Breast epithelium (tissue), 4 donors: ENCODE measurements around the gene STAC2. TPM values are rescaled to one million over a fixed set of nuclear protein-coding genes. Genes with fewer than 3 reads are reported as not detected.
A peak's percentile ranks its signal among the peaks of the same experiment; 100 is the strongest.

Experiments used
- DNase-seq, 2 donors: peaks; one replicate each; pipeline ENCODE4 v3.0.0-alpha.2; 2019; ENCODE audit warnings: low spot score in 2 of 2
- H3K27ac ChIP-seq, 2 donors: fragments of 200-600 bp; sonication (generic) in 1 of 2; one replicate each; pipeline ENCODE4 v1.5.1; 2016 to 2019; ENCODE audit warnings: mild to moderate bottlenecking in 1 of 2
- H3K27me3 ChIP-seq, 2 donors: fragments of 200-600 bp; sonication (generic) in 1 of 2; one replicate each; pipeline versions ENCODE4 v1.5.1 to v1.6.0; 2017 to 2019; ENCODE audit warnings: control low read depth in 1 of 2, mild to moderate bottlenecking in 1 of 2
- H3K36me3 ChIP-seq: fragments of 200-600 bp; one replicate; pipeline ENCODE4 v1.5.1; 2019
- H3K4me1 ChIP-seq, 2 donors: fragments of 200-600 bp; sonication (generic); one replicate each; pipeline ENCODE4 v1.5.1; 2016 to 2019; ENCODE audit warnings: control low read depth in 1 of 2
- H3K4me3 ChIP-seq, 3 donors: fragments of 200-600 bp; sonication (generic); 1 replicate in 2 of 3; 2 replicates in 1 of 3; pipeline ENCODE4 v1.5.1; 2016 to 2019; ENCODE audit warnings: mild to moderate bottlenecking in 3 of 3, moderate library complexity in 2 of 3
- H3K9me3 ChIP-seq, 2 donors: fragments of 200-600 bp; sonication (generic) in 1 of 2; one replicate each; pipeline ENCODE4 v1.5.1; 2016 to 2019; ENCODE audit warnings: control low read depth in 1 of 2
- POLR2A ChIP-seq: fragments of 450-650 bp; IDR thresholded peaks from one replicate; pipeline ENCODE4 v1.6.1; 2016; ENCODE audit warnings: antibody characterized with exemption, mild to moderate bottlenecking, moderate library complexity
- POLR2AphosphoS5 ChIP-seq, 3 donors: sonication (generic); formaldehyde crosslinking; IDR thresholded peaks; one replicate each; pipeline ENCODE4 v1.6.1; 2017; ENCODE audit warnings: antibody characterized with exemption in 3 of 3
- intact Hi-C: fragments of 100-400 bp; cut with DNase I; formaldehyde crosslinking; loops from one replicate; pipeline ENCODE4 v1.15.1; 2023; ENCODE audit warnings: low total_unique reads
- total RNA-seq, 3 donors: library from RNA; depleted of rRNA; stranded (reverse); fragments of >200 nt; gene quantifications; one replicate each; pipeline ENCODE4 v1.1.0, GENCODE V29; 2016
- TF ChIP-seq, protein P1 (sequence below), 3 donors: fragments of 450-650 bp; IDR thresholded peaks; one replicate each; pipeline ENCODE4 v1.5.1; 2016 to 2017; ENCODE audit warnings: antibody characterized with exemption in 3 of 3, mild to moderate bottlenecking in 3 of 3, moderate library complexity in 3 of 3

The STAC2 gene
- total RNA-seq, 3 donors from 2014 or later: 26.5 to 121 TPM; not detected in 1

DNA sequence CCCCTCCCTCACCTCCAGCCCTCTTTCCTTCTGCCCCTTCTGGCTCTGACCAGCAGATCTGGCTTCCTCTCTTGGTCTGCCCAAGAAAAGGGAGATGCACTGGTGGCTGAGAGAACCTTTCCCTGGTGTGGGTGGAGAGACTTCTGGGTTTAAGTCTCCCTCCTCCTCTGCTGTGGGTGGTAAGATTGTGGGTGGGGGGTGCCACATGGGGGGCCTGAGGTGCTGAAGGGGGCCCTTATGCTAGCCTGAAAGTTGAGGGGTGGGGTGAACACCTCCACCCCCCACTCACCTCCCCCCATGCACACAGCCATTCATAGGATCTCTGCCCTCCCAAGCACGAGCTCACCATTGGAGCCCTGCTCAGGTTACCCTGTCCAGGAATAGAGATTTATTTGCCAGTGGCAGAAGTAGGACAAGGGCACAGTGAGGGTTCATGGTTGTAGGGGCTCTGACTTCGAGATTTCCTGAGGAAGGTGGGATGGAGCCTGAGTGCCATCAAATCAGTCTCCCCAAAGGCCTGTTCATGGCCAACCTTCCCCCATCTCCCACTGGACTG lies 1.7 kb upstream of the STAC2 start:
- Histone ChIP-seq H3K36me3 (no peaks in the 10 kb centered on the region), H3K9me3 (no peaks in the 10 kb centered on the region), H3K4me3 (no peak overlapping the region), H3K4me1 (peaks cover 12 to 13% of the 10 kb centered on the region in 2 donors), H3K27me3 (peaks cover 4 to 7% of the 10 kb centered on the region in 2 donors), H3K27ac (no peak overlapping the region)
- intact Hi-C loops: no loop called here
- TF ChIP-seq, protein P1, sequence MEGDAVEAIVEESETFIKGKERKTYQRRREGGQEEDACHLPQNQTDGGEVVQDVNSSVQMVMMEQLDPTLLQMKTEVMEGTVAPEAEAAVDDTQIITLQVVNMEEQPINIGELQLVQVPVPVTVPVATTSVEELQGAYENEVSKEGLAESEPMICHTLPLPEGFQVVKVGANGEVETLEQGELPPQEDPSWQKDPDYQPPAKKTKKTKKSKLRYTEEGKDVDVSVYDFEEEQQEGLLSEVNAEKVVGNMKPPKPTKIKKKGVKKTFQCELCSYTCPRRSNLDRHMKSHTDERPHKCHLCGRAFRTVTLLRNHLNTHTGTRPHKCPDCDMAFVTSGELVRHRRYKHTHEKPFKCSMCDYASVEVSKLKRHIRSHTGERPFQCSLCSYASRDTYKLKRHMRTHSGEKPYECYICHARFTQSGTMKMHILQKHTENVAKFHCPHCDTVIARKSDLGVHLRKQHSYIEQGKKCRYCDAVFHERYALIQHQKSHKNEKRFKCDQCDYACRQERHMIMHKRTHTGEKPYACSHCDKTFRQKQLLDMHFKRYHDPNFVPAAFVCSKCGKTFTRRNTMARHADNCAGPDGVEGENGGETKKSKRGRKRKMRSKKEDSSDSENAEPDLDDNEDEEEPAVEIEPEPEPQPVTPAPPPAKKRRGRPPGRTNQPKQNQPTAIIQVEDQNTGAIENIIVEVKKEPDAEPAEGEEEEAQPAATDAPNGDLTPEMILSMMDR (IDR thresholded peaks at IDR 0.05): no peak
- no peak for TF ChIP-seq POLR2A
- TF ChIP-seq POLR2AphosphoS5 (IDR thresholded peaks at IDR 0.05): no peak
- DNase-seq: no peak

DNA sequence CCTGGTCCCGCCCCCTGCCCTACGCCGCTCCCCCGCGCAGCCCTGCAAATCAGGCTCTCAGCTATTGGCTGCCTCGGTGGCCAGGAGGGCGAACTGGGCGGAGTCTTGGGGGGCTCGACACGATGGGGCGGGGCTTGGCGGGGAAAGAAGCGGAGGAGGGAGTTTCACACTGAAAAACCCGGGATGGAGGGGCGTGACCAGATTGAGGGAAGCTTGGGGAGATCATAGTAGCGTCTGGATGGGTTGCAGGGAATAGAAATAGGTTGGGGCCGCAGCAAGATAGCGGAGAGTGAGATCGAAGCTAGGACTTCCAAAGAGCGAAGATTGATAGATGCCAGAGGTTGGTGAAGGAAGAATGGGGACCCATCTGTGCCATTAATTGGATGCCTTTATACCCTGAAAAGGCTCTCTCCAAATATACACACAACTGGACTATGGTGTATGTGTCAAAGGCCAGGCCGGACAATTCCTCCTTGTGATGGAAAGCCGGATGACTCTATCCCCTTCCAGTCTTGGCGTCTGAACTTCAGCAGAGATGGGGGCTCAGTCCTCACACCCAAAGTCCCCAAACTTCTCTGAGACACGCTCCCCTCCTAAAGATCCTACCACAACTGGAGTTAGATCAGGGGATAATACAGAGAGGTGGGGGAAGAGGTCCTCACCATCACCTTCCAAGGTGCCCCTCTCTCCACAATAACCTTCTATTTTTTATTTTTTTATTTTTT lies 376 bp upstream of the STAC2 start:
- H3K4me1 ChIP-seq: peaks cover 6% of the 10 kb centered on the region in 2 donors
- no peaks in the 10 kb centered on the region for H3K9me3 ChIP-seq
- TF ChIP-seq, protein P1 (IDR thresholded peaks at IDR 0.05): no peak
- no peak for TF ChIP-seq POLR2A
- H3K27me3 ChIP-seq: peaks cover 4 to 7% of the 10 kb centered on the region in 2 donors
- no peaks in the 10 kb centered on the region for H3K36me3 ChIP-seq
- peak; percentile 71 to 95 for DNase-seq
- no peak overlapping the region for H3K27ac ChIP-seq
- H3K4me3 ChIP-seq: peak overlapping the region; percentile 41 to 87 (median 75)
- intact Hi-C loops: no loop called here

DNA sequence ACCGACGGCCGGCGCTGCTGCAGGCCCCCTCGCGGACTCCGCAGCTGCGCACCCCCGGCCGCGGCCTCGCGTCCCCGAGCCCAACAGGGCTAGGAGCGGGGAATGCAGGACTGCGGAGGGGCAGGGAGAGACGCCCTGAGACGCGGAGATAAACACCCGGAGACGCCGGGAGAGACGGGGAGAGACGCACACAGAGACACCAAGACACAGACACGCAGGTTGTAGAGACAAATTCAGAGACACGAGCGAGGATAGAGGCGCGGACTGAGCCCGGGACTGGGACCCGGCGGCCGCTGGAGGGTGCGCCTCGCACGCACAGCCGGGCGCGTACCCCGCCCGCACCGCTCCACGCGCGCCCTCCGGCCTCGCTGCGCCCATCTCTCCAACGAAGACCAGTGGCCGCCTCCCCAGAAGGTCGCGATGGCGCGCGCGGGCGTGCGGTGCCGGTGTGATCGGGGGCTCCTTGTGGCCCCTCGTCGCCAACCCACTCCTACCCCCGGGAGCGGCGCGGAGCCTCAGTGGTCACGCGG lies 902 bp downstream of the STAC2 start:
- no peak for TF ChIP-seq POLR2A
- TF ChIP-seq POLR2AphosphoS5 (IDR thresholded peaks at IDR 0.05): no peak
- TF ChIP-seq, protein P1 (IDR thresholded peaks at IDR 0.05): no peak
- H3K4me1 ChIP-seq: peaks cover 6% of the 10 kb centered on the region in 2 donors
- H3K27ac ChIP-seq: peak overlapping the region; percentile 83 to 87
- H3K27me3 ChIP-seq: peaks cover 4 to 7% of the 10 kb centered on the region in 2 donors
- intact Hi-C loops: no loop called here
- DNase-seq: no peak
- H3K9me3 ChIP-seq: no peaks in the 10 kb centered on the region
- no peaks in the 10 kb centered on the region for H3K36me3 ChIP-seq
- H3K4me3 ChIP-seq: peak overlapping the region; percentile 41 to 87 (median 75)

DNA sequence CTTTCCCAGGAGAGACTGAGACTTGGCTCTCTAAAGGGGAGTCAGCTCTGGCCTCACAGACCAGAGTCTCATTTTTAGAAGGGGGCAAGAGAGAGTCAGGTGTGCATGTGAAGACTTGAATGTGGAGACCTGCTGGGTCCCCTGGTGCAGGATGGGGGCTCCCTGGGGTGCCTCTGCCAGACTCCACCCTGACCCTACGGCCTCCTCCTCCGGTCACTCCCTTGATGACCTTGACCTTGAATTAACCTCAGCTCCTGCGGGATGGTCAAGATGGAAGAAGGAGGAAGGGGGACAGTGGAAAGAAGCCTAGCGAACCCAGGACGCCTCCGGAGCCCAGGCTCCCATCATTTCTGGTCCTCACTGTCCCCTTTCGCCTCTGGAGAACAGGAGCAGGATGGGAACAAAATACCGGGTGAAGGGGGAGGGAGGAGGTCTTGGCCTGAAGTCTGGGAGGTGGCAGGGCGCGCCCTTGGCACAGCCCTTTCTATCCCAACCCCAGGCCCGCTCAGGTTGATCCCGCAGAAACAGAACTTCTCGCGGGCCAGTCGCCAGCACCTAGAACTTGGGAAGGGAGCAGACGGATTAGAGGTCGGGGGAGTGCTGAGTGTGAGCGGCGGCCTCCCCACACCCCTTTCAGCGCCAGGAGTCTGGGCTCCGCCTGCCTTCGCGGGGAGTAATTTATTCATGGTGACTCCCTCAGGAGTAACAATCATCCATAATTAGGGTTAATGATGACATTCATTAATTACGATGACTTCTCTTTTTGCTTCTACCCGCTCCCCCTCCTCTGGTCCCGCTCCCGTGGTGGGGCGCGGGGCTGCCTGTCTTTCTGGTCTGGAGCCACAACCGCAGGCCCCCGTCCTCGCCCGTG lies 1.6 kb downstream of the STAC2 start:
- no peak for DNase-seq
- peak overlapping the region; percentile 83 to 87 for H3K27ac ChIP-seq
- intact Hi-C loops: no loop called here
- H3K27me3 ChIP-seq: peaks cover 4 to 7% of the 10 kb centered on the region in 2 donors
- TF ChIP-seq POLR2A (no peak), POLR2AphosphoS5 (IDR thresholded peaks at IDR 0.05) (no peak)
- TF ChIP-seq, protein P1 (IDR thresholded peaks at IDR 0.05): no peak
- H3K4me1 ChIP-seq: peaks cover 6% of the 10 kb centered on the region in 2 donors
- no peaks in the 10 kb centered on the region for H3K36me3 ChIP-seq
- no peaks in the 10 kb centered on the region for H3K9me3 ChIP-seq
- peak overlapping the region in 2 of 3 donors; percentile 75 to 87 for H3K4me3 ChIP-seq
